Measurements from ENCODE around the gene PTPN11.
A peak's percentile ranks its signal among the peaks of the same experiment; 100 is the strongest.
"Not testable (repeated sequence)": the region's sequence is repeated elsewhere in the genome, so short reads cannot be mapped to it uniquely, and the experiment has no call there.

The PTPN11 gene

DNA sequence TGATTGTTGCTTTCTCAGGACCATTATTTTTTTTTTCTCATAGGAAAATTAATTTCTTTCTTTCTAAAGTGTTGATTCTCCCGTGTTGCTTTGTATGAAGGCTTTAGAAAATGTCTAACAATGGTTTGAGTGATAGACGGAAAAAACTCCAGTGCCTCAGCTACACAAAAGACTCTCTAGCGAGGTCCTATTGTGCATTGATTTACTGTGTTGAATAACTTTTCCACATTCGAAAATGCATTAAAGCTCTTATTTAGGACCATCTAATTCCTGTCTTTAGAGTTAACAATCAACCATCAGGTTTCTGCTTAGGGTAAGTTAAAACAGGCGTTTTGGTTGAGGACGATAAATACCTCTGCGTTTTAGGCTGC is 99.6 kb downstream of the PTPN11 start:
- DNase-seq = no peak

GRCh38 chr12:112519841-112520340 is 101.1 kb downstream of the PTPN11 start:
- not testable (repeated sequence) for DNase-seq

- no peak for DNase-seq
Measured at GRCh38 chr12:112523856-112524255, 105.1 kb downstream of the PTPN11 start.

DNA sequence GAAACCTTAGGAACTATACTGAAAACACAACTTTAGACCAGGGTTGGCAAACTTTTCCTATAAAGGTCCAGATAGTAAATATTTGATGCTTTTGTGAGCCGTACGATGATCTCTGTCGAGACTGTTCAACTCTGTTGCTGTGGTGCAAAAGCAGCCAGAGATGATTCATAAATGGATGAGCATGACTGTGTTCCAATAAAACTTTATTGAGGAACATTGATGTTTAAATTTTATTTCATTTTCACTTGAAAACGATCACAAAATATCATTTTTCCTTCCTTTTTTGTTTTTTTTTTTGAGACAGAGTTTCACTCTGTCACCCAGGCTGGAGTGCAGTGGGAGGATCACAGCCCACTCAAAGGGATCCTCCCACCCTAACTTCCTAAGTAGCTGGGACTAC is 105.5 kb downstream of the PTPN11 start:
- DNase-seq = peak; percentile 3

DNA sequence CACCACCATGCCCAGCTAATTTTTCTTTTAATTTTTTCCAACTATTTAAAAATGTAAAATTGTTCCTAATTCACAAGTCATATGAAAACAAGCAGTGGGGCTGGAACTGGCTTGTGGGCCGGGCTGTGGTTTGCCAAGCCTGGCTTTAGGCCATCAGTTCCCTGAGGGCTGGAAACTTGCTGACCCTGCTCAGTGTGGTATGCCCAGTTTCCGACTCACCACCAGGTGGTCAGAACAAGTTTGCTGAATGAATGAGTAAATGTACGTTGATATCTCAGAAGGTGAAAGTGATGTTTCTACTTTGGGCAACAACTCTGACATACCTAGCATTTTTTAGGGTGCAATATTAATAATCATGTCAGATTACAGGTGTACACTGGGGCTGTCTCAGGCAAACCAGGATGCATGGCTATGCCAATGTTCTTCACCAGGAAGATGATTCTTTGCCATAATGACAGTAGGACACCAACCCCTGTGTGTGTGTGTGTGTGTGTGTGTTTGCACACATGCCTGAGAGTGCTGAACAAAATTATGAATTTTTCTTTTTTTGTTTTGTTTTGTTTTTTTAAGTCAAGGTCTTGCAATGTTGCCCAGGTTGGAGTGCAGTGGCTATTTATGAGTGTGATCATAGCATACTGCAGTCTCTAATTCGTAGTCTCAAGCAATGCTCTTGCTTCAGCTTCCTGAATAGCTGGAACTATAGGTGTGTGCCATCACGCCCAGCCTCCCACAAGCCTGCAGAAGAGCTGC is 106.1 kb downstream of the PTPN11 start:
- peak; percentile 1 for DNase-seq

GRCh38 chr12:112525426-112525809 is 106.7 kb downstream of the PTPN11 start:
- DNase-seq = no peak

DNA sequence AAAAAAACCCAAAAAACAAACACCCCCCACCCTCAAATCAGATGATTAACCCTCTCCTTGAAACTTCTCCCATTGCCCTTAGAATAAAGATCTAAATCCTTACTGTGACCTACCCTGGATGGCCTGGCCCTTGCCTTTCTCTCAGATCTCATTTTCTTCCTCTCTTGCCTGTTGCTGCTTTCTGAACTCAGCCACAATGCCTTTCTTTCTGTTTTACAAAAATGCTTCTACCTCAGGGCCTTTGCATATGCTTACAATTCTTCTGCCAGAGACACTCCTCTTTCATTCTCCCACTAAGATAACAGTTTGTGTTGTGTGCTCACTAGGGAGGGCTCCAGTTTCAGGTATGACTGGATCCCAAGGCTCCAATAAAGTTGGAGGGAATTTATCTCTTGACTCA is 108.3 kb downstream of the PTPN11 start:
- no peak for DNase-seq

GRCh38 chr12:112527501-112527900 is 108.8 kb downstream of the PTPN11 start:
- no peak for DNase-seq

- DNase-seq = no peak
Measured at GRCh38 chr12:112528521-112528920, 109.8 kb downstream of the PTPN11 start.

DNA sequence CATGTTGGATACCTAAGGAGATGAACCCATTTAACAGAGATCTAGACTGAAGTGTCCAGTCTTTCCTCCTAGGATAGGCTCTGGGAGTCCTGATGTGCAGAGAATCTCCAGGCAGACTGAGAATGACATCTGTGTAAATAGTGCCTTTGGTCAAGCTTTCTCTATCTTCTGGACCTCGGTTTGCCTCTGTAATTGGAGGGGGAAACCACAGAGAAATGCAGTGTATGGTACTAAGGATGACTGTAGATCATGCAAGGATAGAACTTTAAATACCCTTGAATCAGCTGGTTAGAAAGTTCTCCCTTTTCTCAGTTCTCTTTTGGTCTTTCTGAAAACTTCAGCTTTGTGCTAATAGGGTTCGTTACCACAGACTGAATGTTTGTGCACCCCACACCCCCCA is 112.2 kb downstream of the PTPN11 start:
- DNase-seq = no peak

GRCh38 chr12:112532106-112532505 is 113.4 kb downstream of the PTPN11 start:
- DNase-seq = no peak

- no peak for DNase-seq
Measured at GRCh38 chr12:112533528-112533927, 114.8 kb downstream of the PTPN11 start.

- DNase-seq = no peak
Measured at GRCh38 chr12:112535017-112535416, 116.3 kb downstream of the PTPN11 start.

DNA sequence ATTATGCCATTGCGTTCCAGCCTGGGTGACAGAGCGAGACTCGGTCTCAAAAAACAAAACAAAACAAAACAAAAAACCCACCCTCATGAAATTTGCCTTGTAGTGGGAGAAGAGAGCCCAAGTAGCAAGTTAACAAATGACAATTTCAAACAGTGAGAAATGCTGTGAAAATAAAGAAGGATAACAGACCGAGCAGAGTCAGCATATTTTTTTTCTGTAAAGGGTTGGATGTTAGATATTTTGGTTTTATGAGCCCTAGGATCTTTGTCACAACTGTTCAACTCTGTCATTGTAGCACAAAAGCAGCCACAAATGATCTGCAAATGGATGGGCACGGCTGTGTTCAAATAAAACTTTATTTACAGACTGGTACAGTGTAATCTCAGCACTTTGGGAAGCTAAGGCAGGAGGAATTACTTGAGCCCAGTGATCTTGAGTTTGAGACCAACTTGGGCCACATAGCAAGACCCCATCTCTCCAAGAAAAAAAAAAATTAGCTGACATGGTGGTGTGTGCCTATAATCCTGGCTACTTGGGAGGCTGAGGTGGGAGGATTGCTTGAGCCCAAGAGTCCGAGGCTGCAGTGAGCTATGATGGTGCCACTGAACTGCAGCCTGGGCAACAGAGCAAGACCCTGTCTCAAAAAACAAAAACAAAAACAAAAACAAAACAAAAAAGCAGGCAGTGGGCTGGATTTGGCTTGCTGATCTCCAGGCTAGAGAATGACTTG is 117.1 kb downstream of the PTPN11 start:
- DNase-seq = no peak

DNA sequence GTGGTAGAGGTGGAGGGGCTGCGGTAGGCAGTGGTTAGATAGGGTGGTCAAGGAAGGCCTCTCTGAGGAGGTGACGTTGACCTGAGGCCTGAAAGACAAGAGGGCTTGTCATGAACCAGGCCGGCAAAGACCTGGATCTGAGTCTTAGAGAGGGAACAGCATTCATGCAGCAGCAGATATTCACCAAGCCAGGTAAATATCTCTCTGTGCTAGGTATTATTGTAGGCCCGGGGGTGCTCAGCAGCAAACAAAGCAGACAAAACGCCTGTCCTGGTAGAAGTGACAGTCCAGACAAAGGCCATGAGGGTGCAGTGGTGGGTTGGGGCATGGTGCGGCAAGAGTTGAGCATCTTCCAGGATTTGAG is 117.6 kb downstream of the PTPN11 start:
- DNase-seq = no peak

- no peak for DNase-seq
Measured at GRCh38 chr12:112537710-112538396, 119.1 kb downstream of the PTPN11 start.

GRCh38 chr12:112538740-112539139 is 120.0 kb downstream of the PTPN11 start:
- DNase-seq = no peak

GRCh38 chr12:112539221-112539620 is 120.5 kb downstream of the PTPN11 start:
- no peak for DNase-seq

DNA sequence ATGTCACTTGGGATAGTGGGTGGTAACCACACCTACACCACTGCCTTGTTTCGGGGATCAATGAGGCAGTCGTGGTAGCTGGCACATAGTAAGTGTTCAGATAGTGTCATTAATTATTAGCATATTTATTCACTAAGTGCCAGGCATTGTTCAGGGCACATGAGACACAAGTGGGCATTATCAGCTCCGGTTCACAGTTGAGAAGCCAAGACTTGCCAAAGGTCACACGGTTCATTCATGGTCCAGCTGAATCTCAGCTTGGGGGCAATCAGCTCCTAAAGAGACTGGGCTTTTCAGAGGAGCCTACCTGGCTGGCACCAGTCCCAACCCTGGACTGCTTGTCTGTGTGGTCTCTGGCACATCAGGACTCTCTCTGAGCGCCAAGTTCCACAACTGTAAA is 121.3 kb downstream of the PTPN11 start:
- DNase-seq = no peak

- no peak for DNase-seq
Measured at GRCh38 chr12:112543751-112544150, 125.0 kb downstream of the PTPN11 start.

DNA sequence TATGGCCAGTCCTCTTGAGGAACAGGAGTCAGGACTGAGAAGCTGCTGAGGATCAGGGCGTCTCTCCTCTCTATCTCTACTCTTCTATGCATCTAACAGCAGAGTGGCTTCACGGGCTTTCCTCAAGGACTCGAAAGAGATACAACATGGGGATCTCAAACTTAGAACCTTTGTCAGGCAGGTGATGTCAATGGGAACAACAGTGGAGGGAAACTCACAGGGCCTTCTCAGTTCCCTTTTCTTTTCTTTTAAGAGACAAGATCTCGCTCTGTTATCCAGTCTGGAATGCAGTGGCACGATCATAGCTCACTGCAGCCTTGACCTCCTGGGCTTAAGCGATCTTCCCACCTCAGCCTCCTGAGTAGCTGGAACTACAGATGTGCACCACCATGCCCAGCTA is 127.6 kb downstream of the PTPN11 start:
- DNase-seq = no peak

GRCh38 chr12:112546996-112547395 is 128.2 kb downstream of the PTPN11 start:
- no peak for DNase-seq

DNA sequence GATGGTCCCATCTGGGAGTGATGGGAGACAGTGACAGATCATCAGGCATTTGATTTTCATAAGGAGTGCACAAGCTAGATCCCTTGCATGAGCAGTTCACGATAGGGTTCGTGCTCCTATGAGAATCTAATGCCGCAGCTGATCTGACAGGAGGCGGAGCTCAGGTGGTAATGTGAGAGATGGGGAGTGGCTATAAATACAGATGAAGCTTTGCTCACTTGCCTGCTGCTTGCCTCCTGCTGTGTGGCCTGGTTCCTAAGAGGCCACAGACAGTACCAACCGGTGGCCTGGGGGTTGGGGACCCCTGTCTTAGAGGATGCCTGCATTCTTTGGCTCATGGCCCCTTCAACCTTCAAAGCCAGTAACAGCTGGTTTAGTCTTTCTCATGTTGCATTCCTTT is 130.3 kb downstream of the PTPN11 start:
- no peak for DNase-seq

DNA sequence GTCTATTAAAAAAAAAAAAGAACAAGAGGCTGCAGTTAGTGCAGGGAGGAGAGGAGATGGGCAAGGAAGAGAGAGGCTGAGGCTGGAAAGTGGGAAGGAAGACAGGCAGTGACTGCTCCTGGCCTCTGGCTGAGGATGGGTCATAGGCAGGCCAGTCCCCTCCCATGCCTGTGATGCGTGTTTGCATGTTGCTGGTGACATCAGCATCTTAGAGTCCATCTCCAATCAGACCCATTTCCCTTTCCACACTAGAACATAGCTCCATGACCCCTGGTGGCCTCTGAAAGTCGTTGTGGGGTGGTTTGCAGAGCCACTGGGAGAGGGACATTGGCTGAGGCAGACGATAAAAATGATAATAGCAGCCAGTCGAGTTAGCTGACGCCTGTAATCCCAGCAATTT is 132.9 kb downstream of the PTPN11 start:
- no peak for DNase-seq

All from suppressor macrophage treated with lipopolysaccharide for 4 hours (primary cell).